Ishikawa (cell line): ENCODE results near the gene ITGB8.

Experiments
- CEBPB ChIP-seq: IDR thresholded peaks from 2 replicates; pipeline ENCODE4 v1.6.1; 2012
- CREB1 ChIP-seq: IDR thresholded peaks from 2 replicates; pipeline ENCODE4 v1.6.1; 2012; ENCODE audit warnings: low read depth
- EGR1 ChIP-seq: IDR thresholded peaks from 2 replicates; pipeline ENCODE4 v1.6.1; 2012
- EP300 ChIP-seq: IDR thresholded peaks from 2 replicates; pipeline ENCODE4 v1.6.1; 2012; ENCODE audit warnings: borderline replicate concordance
- FOXM1 ChIP-seq: IDR thresholded peaks from 2 replicates; pipeline ENCODE4 v1.6.1; 2012; ENCODE audit warnings: low read depth, borderline replicate concordance
- NFIC ChIP-seq: IDR thresholded peaks from 2 replicates; pipeline ENCODE4 v1.6.1; 2012
- RAD21 ChIP-seq: IDR thresholded peaks from 2 replicates; pipeline ENCODE4 v1.6.1; 2012; ENCODE audit warnings: low read depth
- TAF1 ChIP-seq: IDR thresholded peaks from 2 replicates; pipeline ENCODE4 v1.6.1; 2012; ENCODE audit warnings: low read depth, mild to moderate bottlenecking
- TCF12 ChIP-seq: IDR thresholded peaks from 2 replicates; pipeline ENCODE4 v1.6.1; 2012; ENCODE audit warnings: low read depth
- TEAD4 ChIP-seq: IDR thresholded peaks from 2 replicates; pipeline ENCODE4 v1.6.1; 2012
- YY1 ChIP-seq: IDR thresholded peaks from 2 replicates; pipeline ENCODE4 v1.6.1; 2012; ENCODE audit warnings: low read depth
- ZBTB7A ChIP-seq: IDR thresholded peaks from 2 replicates; pipeline ENCODE4 v1.6.1; 2012; ENCODE audit warnings: low read depth
- TF ChIP-seq, protein P1 (sequence below): IDR thresholded peaks from 2 replicates; pipeline ENCODE4 v1.6.1; 2012
- TF ChIP-seq, protein P2 (sequence below): IDR thresholded peaks from 2 replicates; pipeline ENCODE4 v1.6.1; 2012; ENCODE audit warnings: low read depth, mild to moderate bottlenecking
- TF ChIP-seq, protein P3 (sequence below): IDR thresholded peaks from 2 replicates; pipeline ENCODE4 v1.6.1; 2012

ITGB8 gene

DNA sequence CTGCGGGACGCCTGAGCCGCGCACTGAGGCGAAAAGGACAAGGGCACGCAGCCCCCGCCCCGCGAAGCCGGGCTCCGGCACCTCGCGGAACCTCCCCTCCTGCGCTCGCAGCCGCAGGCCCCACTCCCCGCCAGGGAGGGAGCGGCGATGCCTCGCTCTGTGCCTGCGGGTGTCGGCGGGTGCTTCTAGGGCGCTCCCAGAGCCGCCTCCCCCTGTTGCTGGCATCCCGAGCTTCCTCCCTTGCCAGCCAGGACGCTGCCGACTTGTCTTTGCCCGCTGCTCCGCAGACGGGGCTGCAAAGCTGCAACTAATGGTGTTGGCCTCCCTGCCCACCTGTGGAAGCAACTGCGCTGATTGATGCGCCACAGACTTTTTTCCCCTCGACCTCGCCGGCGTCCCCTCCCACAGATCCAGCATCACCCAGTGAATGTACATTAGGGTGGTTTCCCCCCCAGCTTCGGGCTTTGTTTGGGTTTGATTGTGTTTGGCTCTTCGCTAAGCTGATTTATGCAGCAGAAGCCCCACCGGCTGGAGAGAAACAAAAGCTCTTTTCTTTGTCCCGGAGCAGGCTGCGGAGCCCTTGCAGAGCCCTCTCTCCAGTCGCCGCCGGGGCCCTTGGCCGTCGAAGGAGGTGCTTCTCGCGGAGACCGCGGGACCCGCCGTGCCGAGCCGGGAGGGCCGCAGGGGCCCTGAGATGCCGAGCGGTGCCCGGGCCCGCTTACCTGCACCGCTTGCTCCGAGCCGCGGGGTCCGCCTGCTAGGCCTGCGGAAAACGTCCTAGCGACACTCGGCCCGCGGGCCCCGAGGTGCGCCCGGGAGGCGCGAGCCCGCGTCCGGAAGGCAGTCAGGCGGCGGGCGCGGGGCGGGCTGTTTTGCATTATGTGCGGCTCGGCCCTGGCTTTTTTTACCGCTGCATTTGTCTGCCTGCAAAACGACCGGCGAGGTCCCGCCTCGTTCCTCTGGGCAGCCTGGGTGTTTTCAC lies 519 bp downstream of the ITGB8 start:
- TF ChIP-seq TAF1 (peak; percentile 46; the same call in 1 of the 2 replicates), TEAD4 (no peak), NFIC (peak; percentile 16; the same call in 1 of the 2 replicates), TCF12 (0 out of 2 replicates have a peak, but pooled peaks have one; percentile 20)
- TF ChIP-seq, protein P1, sequence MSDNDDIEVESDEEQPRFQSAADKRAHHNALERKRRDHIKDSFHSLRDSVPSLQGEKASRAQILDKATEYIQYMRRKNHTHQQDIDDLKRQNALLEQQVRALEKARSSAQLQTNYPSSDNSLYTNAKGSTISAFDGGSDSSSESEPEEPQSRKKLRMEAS, result peak; percentile 43; the same call in 1 of the 2 replicates
- TF ChIP-seq, protein P2, sequence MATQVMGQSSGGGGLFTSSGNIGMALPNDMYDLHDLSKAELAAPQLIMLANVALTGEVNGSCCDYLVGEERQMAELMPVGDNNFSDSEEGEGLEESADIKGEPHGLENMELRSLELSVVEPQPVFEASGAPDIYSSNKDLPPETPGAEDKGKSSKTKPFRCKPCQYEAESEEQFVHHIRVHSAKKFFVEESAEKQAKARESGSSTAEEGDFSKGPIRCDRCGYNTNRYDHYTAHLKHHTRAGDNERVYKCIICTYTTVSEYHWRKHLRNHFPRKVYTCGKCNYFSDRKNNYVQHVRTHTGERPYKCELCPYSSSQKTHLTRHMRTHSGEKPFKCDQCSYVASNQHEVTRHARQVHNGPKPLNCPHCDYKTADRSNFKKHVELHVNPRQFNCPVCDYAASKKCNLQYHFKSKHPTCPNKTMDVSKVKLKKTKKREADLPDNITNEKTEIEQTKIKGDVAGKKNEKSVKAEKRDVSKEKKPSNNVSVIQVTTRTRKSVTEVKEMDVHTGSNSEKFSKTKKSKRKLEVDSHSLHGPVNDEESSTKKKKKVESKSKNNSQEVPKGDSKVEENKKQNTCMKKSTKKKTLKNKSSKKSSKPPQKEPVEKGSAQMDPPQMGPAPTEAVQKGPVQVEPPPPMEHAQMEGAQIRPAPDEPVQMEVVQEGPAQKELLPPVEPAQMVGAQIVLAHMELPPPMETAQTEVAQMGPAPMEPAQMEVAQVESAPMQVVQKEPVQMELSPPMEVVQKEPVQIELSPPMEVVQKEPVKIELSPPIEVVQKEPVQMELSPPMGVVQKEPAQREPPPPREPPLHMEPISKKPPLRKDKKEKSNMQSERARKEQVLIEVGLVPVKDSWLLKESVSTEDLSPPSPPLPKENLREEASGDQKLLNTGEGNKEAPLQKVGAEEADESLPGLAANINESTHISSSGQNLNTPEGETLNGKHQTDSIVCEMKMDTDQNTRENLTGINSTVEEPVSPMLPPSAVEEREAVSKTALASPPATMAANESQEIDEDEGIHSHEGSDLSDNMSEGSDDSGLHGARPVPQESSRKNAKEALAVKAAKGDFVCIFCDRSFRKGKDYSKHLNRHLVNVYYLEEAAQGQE, result no peak

DNA sequence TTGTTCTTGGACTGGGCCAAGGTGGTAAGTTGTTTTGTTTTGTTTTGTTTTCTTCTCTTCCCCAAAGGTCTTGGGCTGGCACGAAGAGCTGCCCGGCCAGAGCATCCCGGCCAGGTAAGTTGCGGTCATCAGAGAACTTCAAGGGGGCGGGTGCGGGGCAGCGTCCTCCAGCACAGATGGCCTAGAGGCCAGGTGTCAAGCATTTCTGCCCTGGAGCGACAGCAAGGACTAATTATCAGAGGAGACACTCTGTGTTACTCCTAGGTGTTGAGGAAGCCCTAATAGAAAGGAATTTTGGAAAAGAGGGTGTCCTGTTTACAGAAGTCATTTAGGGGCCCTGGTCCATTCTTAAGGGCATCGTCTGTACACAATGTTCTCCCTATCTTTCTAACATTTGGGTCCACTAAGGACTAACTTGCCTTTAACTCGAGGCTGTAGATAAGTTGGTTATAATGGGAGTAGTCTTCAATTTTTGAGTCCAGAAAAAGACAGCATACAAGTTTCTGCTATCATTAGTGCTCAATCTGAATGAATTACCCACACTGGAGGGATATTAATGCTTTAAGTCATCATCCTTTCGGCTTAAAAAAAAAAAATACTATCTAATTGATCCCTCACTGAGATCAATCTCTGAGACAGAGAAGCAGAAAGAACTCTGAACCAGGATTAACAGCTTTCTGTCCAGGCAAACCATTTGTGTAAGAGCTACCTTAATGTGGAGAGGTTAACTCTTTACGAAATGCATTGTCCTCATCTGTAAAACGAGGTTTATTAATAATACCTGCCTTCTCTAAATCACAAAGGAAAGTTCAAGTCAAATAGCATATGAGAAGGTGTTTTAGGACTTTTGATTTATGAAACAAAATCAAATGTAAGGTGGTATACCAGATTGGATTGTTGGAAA lies 1.5 kb downstream of the ITGB8 start:
- TF ChIP-seq NFIC (no peak; the same call in 1 of the 2 replicates), TCF12 (0 out of 2 replicates have a peak, but pooled peaks have one; percentile 9), CEBPB (no peak), TAF1 (0 out of 2 replicates have a peak, but pooled peaks have one; percentile 19)
- TF ChIP-seq, protein P1, result 0 out of 2 replicates have a peak, but pooled peaks have one; percentile 15

DNA sequence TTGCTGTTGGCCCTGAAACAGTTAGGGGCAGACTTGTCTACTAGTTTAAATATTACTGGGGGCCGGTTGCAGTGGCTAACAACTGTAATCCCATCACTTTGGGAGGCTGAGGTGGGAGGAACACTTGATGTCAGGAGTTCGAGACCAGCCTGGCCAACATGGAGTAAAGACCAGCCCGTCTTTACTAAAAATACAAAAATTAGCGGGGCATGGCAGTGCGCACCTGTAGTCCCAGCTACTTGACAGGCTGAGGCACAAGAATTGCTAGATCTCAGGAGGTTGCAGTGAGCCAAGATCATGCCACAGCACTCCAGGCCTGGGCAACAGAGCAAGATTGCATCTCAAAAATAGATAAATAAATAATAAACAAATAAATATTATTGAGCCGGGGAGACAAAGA lies 7.6 kb downstream of the ITGB8 start:
- no peak for TF ChIP-seq FOXM1

DNA sequence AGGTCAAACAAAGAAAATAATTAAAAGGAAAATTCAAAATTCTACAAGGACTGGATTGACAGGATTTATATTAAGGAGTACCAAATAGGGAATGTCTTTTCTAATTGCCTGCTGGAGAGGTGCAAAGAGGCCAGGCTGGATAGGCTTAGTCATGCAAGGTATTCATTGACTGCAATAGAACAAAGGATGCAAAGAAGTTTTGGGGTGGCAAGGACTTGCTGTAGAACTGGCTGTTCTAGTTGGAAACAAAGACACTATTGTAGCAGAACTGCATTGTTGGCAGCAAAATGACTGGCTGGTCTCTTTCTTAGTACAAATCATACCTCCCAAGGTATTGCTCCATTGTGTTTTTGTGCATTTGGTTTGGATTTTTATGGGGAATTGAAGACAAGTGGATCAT lies 10.1 kb downstream of the ITGB8 start:
- TF ChIP-seq FOXM1, result peak; percentile 90
- TF ChIP-seq CEBPB, result peak; percentile 61
- peak; percentile 88 for TF ChIP-seq TEAD4
- TF ChIP-seq, protein P1, result peak; percentile 60
- peak; percentile 95 for TF ChIP-seq EP300
- TF ChIP-seq CREB1, result no peak
- peak; percentile 92 for TF ChIP-seq TCF12
- TF ChIP-seq, protein P2, result no peak
- peak; percentile 86 for TF ChIP-seq NFIC
- TF ChIP-seq EGR1, result no peak
- no peak for TF ChIP-seq TAF1
- TF ChIP-seq, protein P3, sequence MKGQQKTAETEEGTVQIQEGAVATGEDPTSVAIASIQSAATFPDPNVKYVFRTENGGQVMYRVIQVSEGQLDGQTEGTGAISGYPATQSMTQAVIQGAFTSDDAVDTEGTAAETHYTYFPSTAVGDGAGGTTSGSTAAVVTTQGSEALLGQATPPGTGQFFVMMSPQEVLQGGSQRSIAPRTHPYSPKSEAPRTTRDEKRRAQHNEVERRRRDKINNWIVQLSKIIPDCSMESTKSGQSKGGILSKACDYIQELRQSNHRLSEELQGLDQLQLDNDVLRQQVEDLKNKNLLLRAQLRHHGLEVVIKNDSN, result peak; percentile 36; the same call in 1 of the 2 replicates
- peak; percentile 53; the same call in 1 of the 2 replicates for TF ChIP-seq YY1
- peak; percentile 4; the same call in 1 of the 2 replicates for TF ChIP-seq RAD21
- no peak for TF ChIP-seq ZBTB7A

DNA sequence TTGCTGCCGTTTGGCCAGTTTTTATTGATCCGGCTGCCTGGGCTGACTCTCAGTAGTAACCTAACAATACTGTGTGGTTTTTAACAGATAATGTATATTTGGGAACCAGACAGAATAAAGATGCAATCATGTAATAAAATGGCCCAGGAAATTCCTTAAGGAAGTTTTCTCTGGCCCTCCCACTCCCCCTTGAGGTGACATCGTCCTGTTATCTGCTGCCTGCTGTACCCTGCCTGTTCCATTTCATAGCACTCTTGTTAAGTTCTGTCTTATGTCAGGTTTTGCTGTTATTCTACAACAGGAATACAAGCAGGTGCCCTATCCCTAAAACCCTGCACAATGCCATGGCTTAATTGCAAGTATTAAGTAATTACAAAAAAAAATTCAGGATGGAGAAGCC lies 12.5 kb downstream of the ITGB8 start:
- no peak for TF ChIP-seq ZBTB7A
- TF ChIP-seq RAD21, result peak; percentile 30; the same call in 1 of the 2 replicates

DNA sequence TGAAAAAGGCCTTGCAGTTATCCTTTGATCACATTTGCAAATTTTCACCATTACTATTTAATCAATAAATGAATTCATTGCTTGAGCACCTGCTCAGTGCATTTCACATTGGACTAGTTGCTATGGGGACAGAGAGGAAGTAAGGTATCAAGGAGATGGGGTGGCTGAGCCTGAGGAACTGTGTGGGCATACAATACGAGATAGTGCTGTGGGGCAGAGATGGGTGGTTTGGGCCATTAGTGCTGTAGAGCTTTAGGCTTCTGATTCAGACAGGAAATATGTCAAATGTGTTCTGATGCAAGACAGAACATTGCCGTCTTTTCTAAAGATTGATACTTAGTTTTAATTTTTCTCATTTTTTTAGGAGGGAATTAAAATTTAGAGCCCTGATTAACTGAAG lies 13.2 kb downstream of the ITGB8 start:
- TF ChIP-seq FOXM1 (no peak), TCF12 (no peak), CEBPB (no peak), RAD21 (no peak), CREB1 (no peak), ZBTB7A (no peak), NFIC (no peak), EGR1 (no peak), TAF1 (no peak), TEAD4 (no peak), EP300 (no peak), YY1 (no peak)
- TF ChIP-seq, protein P3, result no peak
- TF ChIP-seq, protein P2, result no peak
- TF ChIP-seq, protein P1, result no peak
